Hepatocyte (in vitro differentiated cells): Measurements from ENCODE around the gene NUAK1.

Experiments used
- CTCF ChIP-seq: fragments of 200-600 bp; sonication (generic); IDR thresholded peaks from 2 replicates; pipeline ENCODE4 v1.5.1; 2016; ENCODE audit warnings: antibody characterized with exemption, mild to moderate bottlenecking; ENCODE audit not compliant: poor library complexity
- EZH2 ChIP-seq: fragments of 200-600 bp; sonication (generic); IDR thresholded peaks from 2 replicates; pipeline ENCODE4 v1.6.1; 2016; ENCODE audit warnings: antibody characterized with exemption, mild to moderate bottlenecking, borderline replicate concordance
- EZH2phosphoT487 ChIP-seq: fragments of 200-600 bp; sonication (generic); IDR thresholded peaks from one replicate; pipeline ENCODE4 v1.6.1; 2018; ENCODE audit warnings: antibody characterized with exemption, mild to moderate bottlenecking, low read depth, moderate library complexity; ENCODE audit not compliant: unreplicated experiment, severe bottlenecking

DNA sequence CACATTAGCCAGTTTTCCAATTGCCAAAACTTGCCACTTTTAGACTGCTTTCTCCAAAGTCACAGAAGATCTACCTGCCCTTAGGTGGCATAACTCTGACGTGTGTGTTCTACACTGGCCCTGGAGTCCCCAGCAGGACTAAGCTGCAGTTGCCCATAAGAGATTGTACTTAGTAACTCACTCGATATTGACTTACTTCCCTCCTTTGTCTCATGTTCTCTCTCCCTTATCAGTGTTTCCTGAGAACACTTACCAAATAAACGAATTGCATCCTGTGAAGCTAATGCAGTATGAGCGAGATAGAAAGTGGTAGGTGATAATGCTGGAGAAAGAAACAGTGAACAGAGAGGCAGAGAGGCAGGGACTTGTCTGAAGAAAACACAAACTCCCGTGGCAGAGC is 117.2 kb downstream of the NUAK1 start:
- TF ChIP-seq CTCF (no peak), EZH2phosphoT487 (no peak), EZH2 (no peak)
